Lower lobe of right lung (tissue), 2 donors: ENCODE results near the gene ARPC5L. TPM values are rescaled to one million over a fixed set of nuclear protein-coding genes. Genes with fewer than 3 reads are reported as not detected.

Source experiments
- ATAC-seq, 2 donors: fragments of 200-7000 bp; cut with Tn5 transposase; one replicate each; pipeline ENCODE4 v1.9.1; 2020 to 2022; ENCODE audit warnings: mild to moderate bottlenecking in 2 of 2, moderate library complexity in 2 of 2
- DNase-seq: peaks from one replicate; pipeline ENCODE4 v3.0.0-alpha.2; 2020
- H3K27ac ChIP-seq: fragments of 200-600 bp; one replicate; pipeline ENCODE4 v1.8.0; 2022
- H3K27me3 ChIP-seq: fragments of 200-600 bp; one replicate; pipeline ENCODE4 v1.8.0; 2022; ENCODE audit warnings: low read depth
- H3K36me3 ChIP-seq: fragments of 200-600 bp; one replicate; pipeline ENCODE4 v1.8.0; 2022; ENCODE audit warnings: mild to moderate bottlenecking
- H3K4me1 ChIP-seq: fragments of 200-600 bp; one replicate; pipeline ENCODE4 v1.8.0; 2022
- H3K4me3 ChIP-seq: fragments of 200-600 bp; one replicate; pipeline ENCODE4 v1.8.0; 2022; ENCODE audit warnings: mild to moderate bottlenecking
- H3K9me3 ChIP-seq: fragments of 200-600 bp; one replicate; pipeline ENCODE4 v1.8.0; 2022
- CTCF ChIP-seq: fragments of 200-600 bp; IDR thresholded peaks from one replicate; pipeline ENCODE4 v1.8.0; 2022; ENCODE audit warnings: antibody characterized with exemption, mild to moderate bottlenecking
- intact Hi-C: fragments of 100-400 bp; cut with DNase I; formaldehyde crosslinking; loops from one replicate; pipeline ENCODE4 v1.11.0; 2022
- total RNA-seq: library from RNA; stranded (reverse); fragmentation: NEBNext Ultra II Directional; extraction: Animal tissue kit (Norgen Biotek cat#: 25700); gene quantifications from one replicate; pipeline ENCODE4 v1.2.1, GENCODE V29; 2021
- donor health status: DM: no; HTN: yes; CAD: no; lungs with severe emphysema.

ARPC5L gene
- total RNA-seq, 1 donor from 2014 or later, result 33.2 TPM

GRCh38 chr9:124890179-124890578, 28.2 kb downstream of the ARPC5L start:
- no peak for TF ChIP-seq CTCF
- no peak overlapping the region for H3K4me3 ChIP-seq
- no peaks in the 10 kb centered on the region for H3K27me3 ChIP-seq
- H3K27ac ChIP-seq, result no peak overlapping the region
- DNase-seq, result no peak
- no peaks in the 10 kb centered on the region for H3K4me1 ChIP-seq
- peaks cover 93% of the 10 kb centered on the region for H3K36me3 ChIP-seq
- ATAC-seq, result no peak
- intact Hi-C loops, result no loop called here
- no peaks in the 10 kb centered on the region for H3K9me3 ChIP-seq

GRCh38 chr9:124894035-124894740, 32.3 kb downstream of the ARPC5L start:
- Histone ChIP-seq H3K4me1 (no peaks in the 10 kb centered on the region), H3K27ac (no peak overlapping the region), H3K27me3 (no peaks in the 10 kb centered on the region), H3K36me3 (peaks cover 86% of the 10 kb centered on the region), H3K9me3 (no peaks in the 10 kb centered on the region), H3K4me3 (no peak overlapping the region)
- DNase-seq (no peak), ATAC-seq (no peak)
- TF ChIP-seq CTCF, result no peak
- intact Hi-C loops, result no loop called here

- no peak for DNase-seq
- no peak for ATAC-seq
- peaks cover 86% of the 10 kb centered on the region for H3K36me3 ChIP-seq
- peak; percentile 16 for TF ChIP-seq CTCF
- intact Hi-C loops, result no loop called here
- no peaks in the 10 kb centered on the region for H3K9me3 ChIP-seq
- H3K4me3 ChIP-seq, result no peak overlapping the region
- H3K27me3 ChIP-seq, result no peaks in the 10 kb centered on the region
- H3K27ac ChIP-seq, result no peak overlapping the region
- H3K4me1 ChIP-seq, result no peaks in the 10 kb centered on the region
Observed at GRCh38 chr9:124894741-124895170, 32.8 kb downstream of the ARPC5L start.

GRCh38 chr9:124897570-124898460, 35.9 kb downstream of the ARPC5L start:
- no peaks in the 10 kb centered on the region for H3K4me1 ChIP-seq
- H3K27me3 ChIP-seq, result no peaks in the 10 kb centered on the region
- TF ChIP-seq CTCF, result no peak
- ATAC-seq (no peak), DNase-seq (no peak)
- H3K36me3 ChIP-seq, result peaks cover 79% of the 10 kb centered on the region
- intact Hi-C loops, result no loop called here
- H3K27ac ChIP-seq, result no peak overlapping the region
- H3K4me3 ChIP-seq, result no peak overlapping the region
- H3K9me3 ChIP-seq, result no peaks in the 10 kb centered on the region

GRCh38 chr9:124899845-124900244, 37.9 kb downstream of the ARPC5L start:
- no peaks in the 10 kb centered on the region for H3K4me1 ChIP-seq
- intact Hi-C loops, result no loop called here
- no peaks in the 10 kb centered on the region for H3K9me3 ChIP-seq
- no peak for TF ChIP-seq CTCF
- ATAC-seq (no peak), DNase-seq (no peak)
- H3K27ac ChIP-seq, result no peak overlapping the region
- no peak overlapping the region for H3K4me3 ChIP-seq
- H3K27me3 ChIP-seq, result no peaks in the 10 kb centered on the region
- peaks cover 76% of the 10 kb centered on the region for H3K36me3 ChIP-seq
